ENCODE data around the gene MRPL48.

DNA sequence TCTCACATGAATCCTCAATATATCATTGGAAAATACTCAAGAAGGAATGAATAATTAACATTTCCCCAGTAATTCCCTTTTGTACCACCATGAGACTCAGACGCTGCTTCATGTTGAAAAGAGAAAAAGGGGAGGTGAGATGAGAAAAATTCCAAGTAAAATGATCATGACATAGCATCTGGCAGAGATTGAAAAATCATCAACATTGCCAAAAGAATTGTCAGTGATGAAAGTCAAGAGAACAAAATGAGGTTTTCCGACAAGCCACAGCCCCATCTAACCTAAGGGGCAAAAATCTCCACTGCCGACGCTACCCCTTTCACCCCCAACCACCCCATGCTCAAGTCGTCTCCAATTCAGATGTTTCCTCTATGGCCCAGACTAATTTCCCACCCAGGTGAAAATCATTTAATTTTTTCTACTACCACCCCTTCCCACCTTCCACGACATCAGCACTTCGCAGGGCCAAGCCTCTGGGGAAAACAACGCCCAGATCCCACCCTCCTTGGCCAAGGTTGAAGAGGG, 28.0 kb upstream of the MRPL48 start:
- TF ChIP-seq POLR2A (IDR thresholded peaks at IDR 0.05) (no peak), CTCF (IDR thresholded peaks at IDR 0.05 in 8 of 11, conservative IDR thresholded peaks at IDR 0.05 in 3 of 11) (peak in 1 of 11 experiments; percentile 19), POLR2AphosphoS5 (IDR thresholded peaks at IDR 0.05) (no peak)
